ENCODE results near the gene PEAK1.

The PEAK1 gene

DNA sequence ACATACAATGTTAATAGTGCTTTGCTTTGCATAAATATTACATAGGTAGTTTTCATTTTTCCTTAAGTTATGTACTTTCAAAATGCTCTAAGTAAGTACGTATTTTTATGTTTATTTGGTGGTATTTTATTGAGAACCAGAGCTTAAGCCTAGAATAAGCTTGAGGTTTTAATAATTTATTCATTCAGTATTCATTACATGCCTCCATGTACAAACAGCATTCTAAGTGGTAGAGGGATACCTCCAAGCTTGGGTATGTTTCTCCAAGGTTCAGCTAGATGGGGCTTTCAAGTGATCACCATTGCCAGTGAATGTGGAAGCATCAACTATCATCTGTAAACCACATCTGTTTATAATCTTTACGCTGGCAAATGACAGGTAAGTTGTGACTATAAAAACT is 52.3 kb downstream of the PEAK1 start:
- DNase-seq (ENCODE audit: low read depth, low spot score), result no peak

DNA sequence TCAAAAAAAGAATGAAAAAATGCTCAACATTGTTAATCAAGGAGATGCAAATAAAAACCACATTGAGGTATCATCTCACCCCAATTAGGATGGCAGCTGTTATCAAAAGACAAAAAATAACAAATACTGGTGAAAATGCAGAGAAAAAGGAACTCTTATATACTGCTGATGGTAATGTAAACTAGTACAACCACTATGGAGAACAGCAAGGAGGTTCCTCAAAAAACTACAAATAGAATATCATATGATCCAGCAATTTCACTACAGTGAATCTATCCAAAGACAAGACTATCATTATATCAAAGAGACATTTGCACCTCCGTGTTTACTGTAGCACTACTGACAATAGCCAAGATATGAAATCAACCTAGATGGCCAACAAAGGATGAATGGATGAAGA is 58.4 kb downstream of the PEAK1 start:
- no peak for DNase-seq (ENCODE audit: low read depth, low spot score)

DNA sequence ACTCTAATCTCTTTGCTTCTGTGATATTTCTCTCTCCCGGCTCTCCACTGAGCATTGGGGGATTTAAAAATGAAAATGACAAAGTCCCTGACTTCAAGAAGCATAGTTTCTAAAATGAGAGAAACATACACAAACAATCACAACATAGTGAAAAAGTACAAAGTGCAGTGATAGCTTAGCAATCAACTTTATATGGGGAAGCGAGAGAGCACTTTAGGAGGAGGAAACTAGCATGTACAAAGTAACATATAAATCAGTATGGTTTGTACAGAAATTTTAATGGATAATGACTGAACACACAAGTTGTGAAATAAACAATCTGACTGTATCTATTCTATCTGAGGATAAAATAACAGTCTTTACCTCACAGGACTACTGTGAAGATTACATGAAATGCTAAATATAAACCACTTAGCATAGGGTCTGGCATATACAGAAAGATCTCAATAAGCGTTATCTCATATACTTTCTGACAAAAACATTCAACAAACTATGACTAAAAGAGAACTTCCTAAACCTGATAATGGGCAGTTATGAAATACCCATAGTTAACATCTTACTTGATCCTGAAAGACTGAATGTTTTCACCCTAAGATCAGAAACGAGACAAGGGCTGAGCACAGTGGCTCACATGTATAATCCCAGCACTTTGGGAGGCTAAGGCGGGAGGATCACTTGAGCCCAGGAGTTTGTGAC is 61.2 kb downstream of the PEAK1 start:
- no peak for DNase-seq (ENCODE audit: low read depth, low spot score)

DNA sequence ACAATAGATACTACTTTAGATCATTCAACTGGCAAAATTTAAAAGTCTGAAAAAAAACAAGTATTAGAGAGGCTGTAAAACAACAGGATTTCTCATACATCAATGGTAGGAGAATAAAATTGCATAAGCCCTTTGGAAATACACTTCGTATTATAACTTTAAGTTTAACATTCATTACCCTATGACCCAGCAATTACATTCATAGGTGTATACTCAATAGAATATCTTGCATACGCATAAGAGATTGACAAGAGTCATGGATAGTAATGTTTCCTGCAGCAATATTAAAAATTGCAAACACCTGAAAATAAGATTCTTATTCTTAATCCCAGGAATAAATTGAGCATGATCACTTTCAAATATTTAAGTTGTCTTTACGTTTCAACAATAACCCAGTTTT is 63.6 kb downstream of the PEAK1 start:
- DNase-seq (ENCODE audit: low read depth, low spot score), result no peak

DNA sequence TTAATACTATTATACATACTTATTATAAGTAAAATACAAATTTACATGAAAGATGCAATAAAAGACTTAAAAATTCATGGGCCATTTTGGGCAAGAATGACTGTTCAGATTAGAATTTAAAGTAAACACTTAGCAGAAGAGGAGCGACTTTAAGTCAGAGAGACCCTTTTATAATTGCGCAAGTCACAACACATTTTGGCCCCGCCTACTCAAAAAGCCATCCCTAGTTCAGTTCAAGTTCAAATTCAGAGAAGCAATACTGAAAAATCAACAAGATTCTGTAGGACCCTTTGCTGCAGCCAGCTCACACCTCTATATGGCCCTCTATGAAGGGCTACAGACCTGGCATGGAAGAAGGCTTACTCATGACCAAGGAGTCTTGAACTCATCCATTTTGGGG is 64.6 kb downstream of the PEAK1 start:
- no peak for DNase-seq (ENCODE audit: low read depth, low spot score)

DNA sequence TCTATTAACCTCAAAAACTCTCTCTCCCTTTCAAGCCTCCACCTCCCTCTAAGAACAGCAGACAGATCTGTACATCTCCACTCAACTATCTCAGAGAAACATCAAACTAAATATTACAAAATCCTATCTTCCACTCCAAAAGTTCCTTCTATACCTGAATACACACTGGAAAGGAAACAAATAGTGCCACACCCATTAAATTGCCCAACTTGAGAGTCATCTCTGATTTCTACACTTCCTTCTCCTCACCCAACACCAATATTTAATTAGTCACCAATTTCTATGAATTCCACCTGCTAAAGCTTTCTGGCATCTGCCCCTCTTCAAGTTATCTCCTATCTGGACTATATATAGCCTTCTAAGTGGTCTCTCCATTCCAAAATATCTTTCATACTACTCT is 65.8 kb downstream of the PEAK1 start:
- no peak for DNase-seq (ENCODE audit: low read depth, low spot score)

DNA sequence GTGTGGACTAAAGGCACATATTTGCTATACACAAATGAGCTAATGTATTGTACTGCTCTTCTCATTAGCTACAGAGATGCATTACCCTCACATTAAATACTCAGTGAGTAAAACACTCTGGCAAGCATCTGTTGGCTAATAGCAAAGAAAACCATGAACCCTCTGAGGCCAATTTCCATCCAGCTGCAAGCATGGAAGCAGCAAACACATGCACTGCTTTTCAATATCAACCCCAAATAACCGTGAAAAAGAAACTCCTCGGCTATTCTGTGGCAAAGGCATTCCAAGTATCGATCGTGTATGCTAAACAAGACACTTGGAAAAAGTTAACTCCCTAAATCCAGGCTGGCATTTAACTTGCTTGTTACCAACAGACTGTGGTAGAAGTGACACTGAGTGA is 67.0 kb downstream of the PEAK1 start:
- DNase-seq (ENCODE audit: low read depth, low spot score), result no peak

DNA sequence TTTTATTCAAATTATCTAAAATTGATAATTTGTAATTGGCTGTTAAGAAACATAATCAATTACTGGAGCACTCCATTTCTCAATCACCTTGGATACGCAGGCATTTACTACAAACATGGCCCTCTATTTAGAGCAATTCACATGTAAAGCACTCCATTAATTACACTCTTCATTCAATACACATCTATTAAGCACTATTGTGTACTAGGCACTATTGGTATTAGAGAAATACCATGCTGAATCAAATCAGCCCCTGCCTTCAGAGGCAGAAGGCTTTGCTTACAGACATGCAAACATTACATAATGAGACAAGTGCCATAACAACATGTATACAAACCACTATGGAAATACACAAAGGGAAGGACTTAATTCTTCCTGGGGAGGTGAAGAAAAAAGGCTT is 69.1 kb downstream of the PEAK1 start:
- no peak for DNase-seq (ENCODE audit: low read depth, low spot score)

DNA sequence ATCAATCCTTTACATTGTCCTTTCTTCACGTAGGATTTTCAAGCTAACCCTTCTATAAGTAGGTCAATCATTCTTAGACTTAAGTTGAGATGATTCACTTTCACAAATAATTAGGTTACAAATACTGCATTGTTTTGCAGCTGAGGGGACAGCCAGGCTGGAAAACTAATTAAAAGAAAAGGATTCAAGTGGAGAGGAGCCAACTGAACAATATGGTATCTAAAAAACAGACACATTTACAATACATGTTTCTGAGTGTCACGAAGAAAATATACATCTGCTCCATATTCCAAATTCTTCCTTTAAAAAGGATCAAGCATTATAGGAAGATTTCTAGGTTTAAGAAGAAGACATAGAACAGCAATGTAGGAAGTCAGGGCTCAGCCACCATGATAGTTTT is 70.2 kb downstream of the PEAK1 start:
- no peak for DNase-seq (ENCODE audit: low read depth, low spot score)

DNA sequence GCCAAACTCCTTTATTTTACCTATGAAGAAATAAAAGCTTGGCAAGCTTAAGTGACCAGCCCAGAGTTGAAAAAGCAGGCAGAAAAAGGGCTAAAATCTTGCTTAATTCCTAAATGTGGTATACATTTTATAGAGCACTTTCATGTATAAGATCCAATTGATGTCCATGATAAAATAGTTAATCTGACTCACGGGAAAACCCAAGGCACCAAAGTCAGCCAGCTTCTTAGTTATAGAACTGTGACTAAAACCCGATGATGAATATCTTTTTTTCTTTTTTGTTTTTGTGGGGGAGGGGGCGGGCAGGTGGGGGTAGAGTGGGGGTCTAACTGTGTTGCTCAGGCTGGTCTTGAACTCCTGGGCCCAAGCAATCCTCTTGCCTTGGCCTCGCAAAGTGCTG is 71.4 kb downstream of the PEAK1 start:
- DNase-seq (ENCODE audit: low read depth, low spot score), result no peak

DNA sequence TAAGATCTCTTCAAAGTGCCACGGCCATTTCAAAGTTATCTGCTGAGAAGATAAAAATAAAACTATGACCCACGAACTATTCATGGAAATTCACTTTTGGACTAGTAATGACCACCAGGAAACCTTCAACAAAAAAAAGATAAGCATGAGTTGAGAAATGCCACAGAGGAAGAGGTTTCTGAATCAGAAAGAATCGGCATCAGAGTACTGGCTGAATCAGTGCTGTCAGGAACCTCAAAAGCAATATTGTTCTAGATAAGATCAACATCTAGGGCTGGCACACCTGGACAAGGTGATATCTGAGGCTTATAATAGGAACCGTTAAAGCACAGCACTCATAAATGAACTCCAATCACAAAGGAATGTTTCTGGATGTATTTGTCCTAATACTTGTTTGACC is 72.7 kb downstream of the PEAK1 start:
- no peak for DNase-seq (ENCODE audit: low read depth, low spot score)

DNA sequence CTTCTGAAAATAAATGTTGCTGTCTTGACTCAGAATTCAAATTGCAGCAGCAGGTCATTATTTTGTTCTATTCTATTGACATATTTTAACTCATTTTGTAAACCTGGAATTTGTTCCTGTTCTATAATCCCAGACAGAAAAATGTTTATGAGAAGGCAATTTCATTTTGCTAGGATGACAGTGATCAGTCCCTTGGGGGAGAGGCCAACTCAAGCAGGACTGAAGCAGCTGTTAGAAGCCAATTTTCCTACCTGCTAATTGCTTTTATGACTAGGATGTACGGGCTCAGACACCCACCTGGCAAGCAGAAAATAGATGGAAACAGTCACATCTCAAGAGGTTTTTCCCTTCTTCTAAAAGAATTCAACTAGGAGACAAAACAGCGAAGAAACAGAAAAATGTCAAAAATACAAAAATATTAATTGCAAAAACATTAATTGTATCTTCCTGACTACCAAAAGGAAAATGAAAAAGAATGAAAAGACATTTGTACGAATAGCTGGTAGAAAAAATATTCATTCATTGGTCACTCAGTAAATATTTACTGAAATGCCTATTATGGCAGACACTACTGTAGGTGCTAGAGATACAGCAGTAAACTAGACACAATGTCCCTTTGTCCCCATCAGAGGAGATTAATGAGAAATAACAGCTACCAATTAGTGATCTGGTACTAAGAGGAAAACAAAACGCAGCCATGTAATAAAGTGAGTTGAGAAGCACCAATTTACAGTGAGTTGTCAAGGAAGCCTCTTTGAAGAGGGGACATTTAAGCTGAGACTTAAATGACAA is 73.5 kb downstream of the PEAK1 start:
- no peak for DNase-seq (ENCODE audit: low read depth, low spot score)

DNA sequence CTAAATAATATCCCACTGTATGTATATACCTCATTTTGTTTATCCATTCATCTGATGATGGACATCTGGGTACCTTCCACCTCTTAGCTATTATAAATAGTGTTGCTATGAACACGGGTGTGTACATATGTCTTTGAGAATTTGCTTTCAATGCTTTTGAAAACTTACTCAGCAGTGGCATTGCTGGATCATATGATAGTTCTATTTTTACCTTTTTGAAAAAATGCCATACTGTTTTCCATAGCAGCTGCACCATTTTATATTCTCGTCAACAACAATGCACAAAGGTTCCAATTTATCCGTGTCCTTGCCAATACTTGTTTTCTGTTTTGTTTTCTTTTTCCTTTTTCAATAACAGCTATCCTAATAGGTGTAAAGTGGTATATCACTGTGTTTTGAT is 77.1 kb downstream of the PEAK1 start:
- no peak for DNase-seq (ENCODE audit: low read depth, low spot score)

DNA sequence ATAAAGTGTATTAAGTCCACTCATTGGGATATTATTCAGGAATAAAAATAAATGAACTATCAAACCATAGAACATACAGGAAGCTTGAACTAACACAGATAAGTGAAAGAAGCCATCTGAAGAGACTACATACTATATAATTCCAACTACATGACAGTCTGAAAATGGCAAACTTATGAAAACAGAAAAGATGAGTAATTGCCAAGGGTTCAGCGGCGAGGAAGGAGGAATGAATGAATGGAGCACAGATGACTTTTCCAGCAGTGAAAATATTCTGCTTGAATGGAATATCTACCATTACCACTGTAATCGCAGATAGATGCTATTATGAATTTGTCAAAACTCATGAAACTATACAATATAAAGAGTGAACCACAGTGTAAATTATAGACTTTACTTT is 79.7 kb downstream of the PEAK1 start:
- DNase-seq (ENCODE audit: low read depth, low spot score), result no peak

DNA sequence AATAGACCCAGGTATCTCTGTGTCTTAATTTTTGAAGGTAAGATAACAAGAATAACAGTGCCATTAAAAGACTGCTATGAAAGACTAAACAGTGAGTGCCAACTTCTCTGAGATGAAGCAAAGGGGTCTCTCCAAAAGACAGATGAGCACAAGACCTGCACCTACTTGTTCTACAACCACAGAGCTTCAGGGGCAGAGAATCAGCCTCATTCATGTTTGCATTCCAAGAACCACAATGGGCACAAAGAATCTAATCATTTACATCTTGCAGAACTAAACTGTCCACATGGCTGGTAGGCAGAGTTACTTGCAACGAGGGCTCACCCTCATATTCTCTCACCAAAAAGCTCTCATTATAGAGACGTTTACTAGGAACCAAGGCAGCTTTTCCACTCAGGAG is 83.9 kb downstream of the PEAK1 start:
- no peak for DNase-seq (ENCODE audit: low read depth, low spot score)

DNA sequence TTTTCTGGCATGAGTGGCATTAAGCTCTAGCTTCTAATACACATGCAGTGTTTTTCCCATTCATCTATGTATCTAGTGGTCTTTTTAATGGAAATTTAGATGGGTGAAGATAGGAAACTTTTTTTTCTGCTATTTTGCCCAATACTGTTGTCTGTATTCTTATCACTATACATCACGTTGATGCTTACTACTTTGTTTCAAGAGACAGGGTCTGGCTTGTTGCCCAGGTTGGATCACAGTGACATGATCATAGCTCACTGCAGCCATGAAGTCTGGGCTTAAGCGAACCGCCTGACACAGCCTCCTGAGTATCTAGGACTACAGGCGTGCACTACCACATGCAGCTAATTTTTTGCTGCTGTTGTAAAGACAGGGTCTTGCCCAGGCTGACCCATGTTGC is 84.6 kb downstream of the PEAK1 start:
- no peak for DNase-seq (ENCODE audit: low read depth, low spot score)

DNA sequence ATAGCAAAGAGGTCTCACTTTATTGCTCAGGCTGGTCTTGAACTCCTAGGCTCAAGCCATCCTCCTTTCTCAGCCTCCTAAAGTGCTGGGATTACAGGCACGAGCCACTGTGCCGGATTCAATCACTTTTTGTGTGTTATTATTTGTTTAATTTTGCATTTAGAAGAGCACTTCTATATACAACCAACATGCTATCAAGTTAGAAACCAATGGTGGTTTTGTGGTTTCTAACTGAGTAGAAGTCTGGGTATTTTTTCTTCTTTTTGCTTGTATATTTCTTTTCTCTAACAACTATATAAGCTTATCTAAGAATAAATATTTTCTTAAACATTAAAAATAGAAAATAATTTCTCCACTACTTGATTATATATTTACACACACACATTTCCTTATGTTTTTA is 86.7 kb downstream of the PEAK1 start:
- DNase-seq (ENCODE audit: low read depth, low spot score), result no peak

DNA sequence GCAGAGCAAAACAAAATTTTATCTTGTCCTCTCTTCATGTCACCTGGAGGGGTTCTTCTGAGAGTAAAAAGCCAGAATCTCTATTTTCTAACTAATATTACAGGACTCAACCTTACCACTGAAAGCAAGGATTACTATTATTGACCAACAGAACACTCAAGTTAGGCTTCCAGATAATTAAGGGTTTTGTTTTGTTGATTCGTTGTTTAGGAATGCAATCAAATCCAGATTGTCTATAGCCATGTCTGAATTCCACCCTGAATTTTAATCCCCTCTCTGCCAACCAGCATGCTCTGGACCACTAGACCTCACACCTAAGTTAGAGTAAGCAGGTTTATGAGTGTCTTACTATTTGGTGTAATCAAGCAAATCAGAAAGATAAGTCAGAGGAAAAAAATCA is 90.7 kb downstream of the PEAK1 start:
- no peak for DNase-seq (ENCODE audit: low read depth, low spot score)

DNA sequence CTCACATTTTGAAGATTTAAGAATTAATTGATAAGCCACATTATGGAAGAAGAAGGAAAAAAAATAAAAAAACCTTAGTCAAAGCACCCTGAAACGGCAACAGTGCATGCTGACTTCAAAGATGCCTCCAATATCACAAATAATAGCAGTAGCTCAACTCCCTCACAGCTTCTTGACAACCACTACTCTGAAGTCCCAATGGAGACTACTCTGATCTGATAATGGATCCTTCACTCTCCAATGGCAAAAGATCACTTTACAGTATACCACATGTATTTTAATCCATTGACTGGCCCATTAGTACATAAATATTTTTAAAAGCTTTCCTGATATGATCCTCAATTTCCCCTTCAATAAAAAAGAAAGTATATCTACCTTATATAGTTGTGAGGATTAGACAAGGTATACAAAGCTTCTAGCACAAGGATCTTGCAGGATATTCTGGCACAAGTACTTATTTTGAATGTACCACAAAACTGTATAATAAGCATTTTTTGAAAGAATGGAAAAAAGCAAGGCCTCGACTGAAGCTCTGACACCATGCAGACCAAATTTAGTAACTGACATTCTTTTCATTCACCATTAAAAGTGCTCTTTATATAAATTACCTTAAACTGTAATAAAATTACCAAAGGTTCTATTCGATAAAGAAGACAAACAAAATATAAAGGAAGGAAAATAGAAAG is 91.9 kb downstream of the PEAK1 start:
- no peak for DNase-seq (ENCODE audit: low read depth, low spot score)

DNA sequence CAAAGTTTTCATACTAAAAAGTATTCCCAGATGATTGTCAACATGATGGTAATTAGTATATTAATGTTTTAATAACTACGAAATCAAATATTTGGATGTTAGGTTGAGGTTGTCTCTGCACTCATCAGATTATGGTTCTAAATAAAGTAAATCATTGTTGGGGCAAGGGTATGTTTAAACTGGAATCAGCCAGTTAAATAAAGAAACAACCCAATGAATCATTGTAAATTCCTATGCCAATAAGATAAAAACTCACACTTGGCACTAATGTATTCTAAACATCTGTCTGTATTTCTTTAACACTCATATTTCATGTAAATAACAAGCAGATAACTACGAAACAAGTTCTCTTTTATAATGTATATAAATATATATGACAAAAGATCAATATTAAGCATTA is 92.7 kb downstream of the PEAK1 start:
- no peak for DNase-seq (ENCODE audit: low read depth, low spot score)

DNA sequence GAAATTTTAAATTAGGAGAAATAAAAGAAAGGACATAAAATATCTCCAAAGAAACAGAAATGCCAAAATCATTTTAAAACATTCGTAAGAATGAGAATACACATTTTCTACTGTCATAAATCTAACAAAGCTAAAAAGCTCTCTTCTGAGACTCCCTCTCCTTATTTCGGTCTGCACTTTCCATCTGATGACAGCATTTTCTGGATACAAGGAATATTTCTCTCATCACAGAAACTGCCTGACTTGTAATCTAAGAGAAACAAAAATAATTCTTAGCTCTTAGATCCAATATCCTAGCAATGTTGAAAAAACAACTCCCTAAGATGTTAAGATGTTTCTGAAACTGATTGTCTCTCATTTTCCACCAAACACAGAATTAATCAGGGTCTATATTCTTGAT is 93.5 kb downstream of the PEAK1 start:
- DNase-seq (ENCODE audit: low read depth, low spot score), result no peak

DNA sequence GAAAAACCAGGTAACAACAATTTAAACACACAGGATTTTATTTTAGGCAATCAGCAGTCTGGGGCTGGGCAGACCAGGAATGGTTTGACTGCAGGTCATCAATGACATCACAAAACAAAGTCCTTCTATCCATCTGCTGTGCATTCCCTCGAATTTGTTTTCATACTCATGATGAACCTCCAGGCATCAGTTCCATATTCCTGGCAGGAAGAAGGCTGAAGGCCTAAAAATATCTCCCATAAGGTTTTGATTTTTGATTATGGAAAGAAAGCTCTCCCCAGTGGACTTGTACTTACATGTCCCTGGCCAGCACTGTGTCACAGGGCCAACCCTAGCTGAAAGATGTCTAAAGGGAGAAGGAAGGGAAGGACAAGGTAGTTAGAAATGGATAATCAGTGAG is 107.4 kb downstream of the PEAK1 start:
- no peak for DNase-seq (ENCODE audit: low read depth, low spot score)

Data from ELF-1 (cell line).